BLaER1 treated with 17β-estradiol and CSF1 and Interleukin-3, amounts not matched to agents 10 nM and 100 nM (cell line): Measurements from ENCODE around the gene ELSPBP1.
A peak's percentile ranks its signal among the peaks of the same experiment; 100 is the strongest.
"Not testable (repeated sequence)": the region's sequence is repeated elsewhere in the genome, so short reads cannot be mapped to it uniquely, and the experiment has no call there.

Experiments
- H3K27ac ChIP-seq, 11 experiments: shearing (Covaris generic); formaldehyde crosslinking; 2 replicates each; pipeline ENCODE4 v1.8.1; 2022
- H3K27me3 ChIP-seq, 11 experiments: shearing (Covaris generic); formaldehyde crosslinking; 2 replicates each; pipeline ENCODE4 v1.8.1; 2022
- H3K36me3 ChIP-seq, 11 experiments: shearing (Covaris generic); formaldehyde crosslinking; 2 replicates each; pipeline ENCODE4 v1.8.1; 2022
- H3K4me1 ChIP-seq, 10 experiments: shearing (Covaris generic); formaldehyde crosslinking; 2 replicates each; pipeline ENCODE4 v1.8.1; 2022
- H3K4me2 ChIP-seq, 11 experiments: shearing (Covaris generic); formaldehyde crosslinking; 2 replicates each; pipeline ENCODE4 v1.8.1; 2022
- H3K4me3 ChIP-seq, 10 experiments: shearing (Covaris generic); formaldehyde crosslinking; 2 replicates each; pipeline ENCODE4 v1.8.1; 2022
- H3K9ac ChIP-seq, 11 experiments: shearing (Covaris generic); formaldehyde crosslinking; 2 replicates each; pipeline ENCODE4 v1.8.1; 2022
- H3K9me3 ChIP-seq, 11 experiments: shearing (Covaris generic); formaldehyde crosslinking; replicated peaks in 1 of 11; 2 replicates each; pipeline ENCODE4 v1.8.1; 2022
- H4K20me1 ChIP-seq, 11 experiments: shearing (Covaris generic); formaldehyde crosslinking; 2 replicates each; pipeline ENCODE4 v1.8.1; 2022
- Cebpa-rat ChIP-seq, 11 experiments: shearing (Covaris generic); IDR thresholded peaks; 2 replicates each; pipeline ENCODE4 v1.8.1; 2022

Gene ELSPBP1

GRCh38 chr19:47994209-47994802, at the start of gene ELSPBP1:
Gene ELSPBP1, plus strand, starts transcription at chr19:47994632. Its CDS starts 14,036 bp downstream, at chr19:48008668.
- H4K20me1 ChIP-seq = no peaks in the 10 kb centered on the region
- H3K9me3 ChIP-seq = no peaks in the 10 kb centered on the region
- H3K4me3 ChIP-seq = no peak within 1 kb of the TSS

GRCh38 chr19:47949852-47950521, 44.4 kb upstream of the ELSPBP1 start:
- not testable (repeated sequence) for H3K27me3 ChIP-seq, H4K20me1 ChIP-seq, H3K9ac ChIP-seq, H3K4me1 ChIP-seq, H3K4me3 ChIP-seq, H3K4me2 ChIP-seq, H3K9me3 ChIP-seq, H3K27ac ChIP-seq, H3K36me3 ChIP-seq

More at GRCh38 chr19:47994209-47994802, at the start of gene ELSPBP1:
- TF ChIP-seq Cebpa-rat (IDR thresholded peaks at IDR 0.05) = no peak
- no peaks in the 10 kb centered on the region for H3K36me3 ChIP-seq
- no peaks in the 10 kb centered on the region for H3K27me3 ChIP-seq
- no peak within 1 kb of the TSS for H3K4me2 ChIP-seq
- no peak within 1 kb of the TSS for H3K9ac ChIP-seq
- H3K27ac ChIP-seq = no peak within 1 kb of the TSS
- H3K4me1 ChIP-seq = peaks cover 0 to 5% (median 2%) of the 10 kb centered on the region in 10 experiments; a peak in 5 of 20 replicates

DNA sequence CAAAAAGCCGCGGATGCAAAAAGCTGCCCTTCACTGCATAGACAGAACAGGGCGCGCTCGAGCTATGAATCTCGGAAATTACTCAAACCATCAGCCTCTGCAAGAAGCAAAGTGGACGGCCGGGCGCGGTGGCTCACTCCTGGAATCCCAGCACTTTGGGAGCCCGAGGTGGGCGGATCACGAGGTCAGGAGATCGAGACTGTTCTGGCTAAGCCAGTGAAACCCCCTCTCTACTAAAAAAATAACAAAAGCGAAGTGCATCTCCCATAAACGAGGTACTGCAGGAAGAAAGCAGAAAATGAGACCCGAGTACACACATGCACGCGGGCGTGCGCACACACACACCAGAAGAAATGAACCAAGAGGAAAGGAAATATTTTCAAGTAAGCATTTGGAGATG, 42.3 kb upstream of the ELSPBP1 start:
- H3K27me3 ChIP-seq, H3K4me1 ChIP-seq, H3K4me2 ChIP-seq, H3K9me3 ChIP-seq, H3K36me3 ChIP-seq, H3K27ac ChIP-seq, H3K9ac ChIP-seq, H3K4me3 ChIP-seq, H4K20me1 ChIP-seq: not testable (repeated sequence)

DNA sequence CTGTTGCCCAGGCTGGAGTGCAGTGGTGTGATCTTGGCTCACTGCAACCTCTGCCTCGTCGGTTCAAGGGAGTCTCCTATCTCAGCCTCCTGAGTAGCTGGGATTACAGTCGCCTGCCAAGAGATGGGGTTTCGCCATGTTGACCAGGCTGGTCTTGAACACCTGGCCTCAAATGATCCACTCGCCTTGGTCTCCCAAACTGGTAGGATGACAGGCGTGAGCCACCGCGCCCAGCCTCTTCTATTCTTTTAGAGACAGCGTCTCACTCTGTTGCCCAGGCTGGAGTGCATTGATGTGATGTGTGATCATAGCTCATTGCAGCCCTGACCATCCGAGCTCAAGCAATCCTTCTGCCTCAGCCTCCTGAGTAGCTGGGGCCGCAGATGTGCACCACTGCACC, 38.5 kb upstream of the ELSPBP1 start:
- H3K9me3 ChIP-seq, H3K36me3 ChIP-seq, H3K9ac ChIP-seq, H3K4me2 ChIP-seq, H3K4me1 ChIP-seq, H4K20me1 ChIP-seq, H3K27me3 ChIP-seq, H3K27ac ChIP-seq, H3K4me3 ChIP-seq: not testable (repeated sequence)

DNA sequence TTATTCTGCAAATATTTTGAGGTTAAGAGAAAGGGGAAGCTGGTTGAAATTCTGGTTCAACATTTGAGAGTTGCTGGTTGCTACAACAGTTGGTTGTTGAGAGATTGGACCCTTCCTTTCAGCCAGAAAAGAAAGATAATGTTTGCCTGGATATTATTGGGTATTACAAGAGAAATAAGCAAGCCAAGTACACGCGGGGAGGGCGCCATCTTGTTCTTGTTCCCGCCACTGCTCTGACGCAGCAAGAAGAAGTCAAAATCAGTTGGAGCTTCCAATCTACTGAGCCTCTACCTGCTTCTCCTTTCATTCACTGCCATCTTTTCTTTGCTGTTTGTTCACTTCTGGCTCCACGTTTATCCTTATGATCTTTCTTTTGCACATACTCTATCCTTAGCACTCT, 20.9 kb upstream of the ELSPBP1 start:
- Histone ChIP-seq H3K36me3 (no peaks in the 10 kb centered on the region), H3K9me3 (no peaks in the 10 kb centered on the region), H4K20me1 (no peaks in the 10 kb centered on the region), H3K4me2 (no peak overlapping the region), H3K27ac (no peak overlapping the region), H3K9ac (no peak overlapping the region), H3K27me3 (no peaks in the 10 kb centered on the region), H3K4me3 (no peak overlapping the region), H3K4me1 (no peaks in the 10 kb centered on the region)
- no peak for TF ChIP-seq Cebpa-rat (IDR thresholded peaks at IDR 0.05)

DNA sequence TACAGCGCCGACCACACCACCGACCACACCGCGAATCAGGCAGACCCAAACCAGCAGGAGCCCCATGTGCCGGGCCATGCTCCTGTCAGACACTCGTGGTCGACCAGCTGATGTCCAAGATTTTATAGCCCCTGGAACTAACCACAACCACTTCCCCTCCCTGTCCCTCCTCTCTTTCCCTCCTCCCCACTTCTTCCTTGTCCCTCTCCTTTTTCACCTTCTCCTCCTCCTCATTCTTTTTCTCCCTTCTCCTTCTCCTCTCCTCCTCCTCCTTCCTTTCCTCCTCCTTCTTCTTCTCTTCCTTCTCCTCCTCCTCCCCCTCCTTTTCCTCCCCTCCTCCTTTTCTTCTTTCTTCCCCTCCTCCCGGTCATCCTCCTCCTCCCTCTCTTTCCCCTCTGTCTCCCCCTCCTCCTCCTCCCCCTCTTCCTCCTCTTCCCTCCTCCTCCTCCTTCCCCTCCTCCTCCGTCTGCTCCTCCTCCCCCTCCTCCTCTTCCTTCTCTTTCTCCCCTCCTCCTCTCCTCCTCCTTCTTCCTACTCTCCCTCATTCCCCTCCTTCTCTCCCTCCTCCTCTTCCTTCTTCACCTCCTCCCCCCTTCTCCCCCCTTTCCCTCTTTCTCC, 3.1 kb upstream of the ELSPBP1 start:
- Histone ChIP-seq H3K4me3 (no peak overlapping the region), H3K4me2 (peak overlapping the region in 4 of 11 experiments; percentile 10 to 37 (median 32); a peak in 3 of 22 replicates), H3K4me1 (peaks cover 0 to 5% (median 2%) of the 10 kb centered on the region in 10 experiments; a peak in 5 of 20 replicates), H4K20me1 (no peaks in the 10 kb centered on the region), H3K27me3 (no peaks in the 10 kb centered on the region), H3K9ac (no peak overlapping the region), H3K9me3 (no peaks in the 10 kb centered on the region), H3K36me3 (no peaks in the 10 kb centered on the region), H3K27ac (no peak overlapping the region)
- TF ChIP-seq Cebpa-rat (IDR thresholded peaks at IDR 0.05) = no peak

DNA sequence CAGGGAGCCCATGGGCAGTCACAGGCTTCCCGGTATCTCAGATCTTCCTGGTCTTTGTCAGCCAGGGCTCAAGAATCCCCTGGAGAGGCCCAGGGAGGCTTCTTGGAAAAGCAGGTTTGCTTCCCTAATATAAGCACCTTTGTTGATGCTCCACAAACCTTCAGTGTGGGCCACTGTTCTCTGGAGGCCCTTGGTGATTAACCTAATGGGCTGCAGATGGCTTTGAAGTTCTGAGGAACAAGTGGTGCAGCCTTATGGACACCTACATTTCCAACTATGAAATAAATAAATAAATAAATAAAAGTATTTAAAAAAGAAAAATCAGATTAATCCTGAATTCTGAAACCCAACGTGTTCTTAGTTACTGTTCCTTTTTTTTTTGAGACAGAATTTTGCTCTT, 2.4 kb upstream of the ELSPBP1 start, which contains the start of gene BSPH1:
Gene BSPH1 (minus strand): TSS at position 101 of the 400 bp plus-strand sequence. CDS start 89 bp downstream, at position 12.
- TF ChIP-seq Cebpa-rat (IDR thresholded peaks at IDR 0.05) = no peak
- Histone ChIP-seq H4K20me1 (no peaks in the 10 kb centered on the region), H3K4me2 (peak within 1 kb of the TSS in 4 of 11 experiments; percentile 10 to 37 (median 32); a peak in 3 of 22 replicates), H3K36me3 (no peaks in the 10 kb centered on the region), H3K27me3 (no peaks in the 10 kb centered on the region), H3K4me1 (peaks cover 0 to 5% (median 2%) of the 10 kb centered on the region in 10 experiments; a peak in 5 of 20 replicates), H3K4me3 (no peak within 1 kb of the TSS), H3K9me3 (no peaks in the 10 kb centered on the region), H3K9ac (no peak within 1 kb of the TSS), H3K27ac (no peak within 1 kb of the TSS)

DNA sequence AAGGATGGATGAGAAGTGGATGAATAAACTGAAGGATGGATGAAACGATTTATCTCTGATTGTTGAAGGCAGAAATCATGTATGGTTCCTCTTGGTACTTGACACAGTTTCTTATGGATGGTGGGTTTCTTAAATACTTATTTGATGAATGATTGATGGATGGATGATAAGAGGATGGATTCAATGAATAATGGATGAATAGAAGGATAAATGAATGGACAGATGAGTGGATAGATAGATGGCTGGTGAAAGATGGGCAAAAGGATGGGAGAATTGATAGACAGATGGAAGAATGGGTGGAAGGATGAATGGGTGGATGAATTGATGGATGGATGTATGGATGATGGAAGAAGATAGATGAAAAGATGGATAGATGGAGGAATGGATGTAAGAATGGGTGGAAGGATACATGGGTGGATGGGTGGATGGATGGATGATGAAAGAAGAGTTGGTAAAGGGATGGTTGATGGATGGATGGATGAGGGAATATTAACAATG, 1.8 kb downstream of the ELSPBP1 start:
- Histone ChIP-seq H3K36me3 (no peaks in the 10 kb centered on the region), H3K4me3 (no peak overlapping the region), H3K4me1 (peaks cover 0 to under 1% (median 0%) of the 10 kb centered on the region in 10 experiments; a peak in 1 of 20 replicates), H3K9ac (no peak overlapping the region), H3K9me3 (peaks cover 3 to 10% (median 8%) of the 10 kb centered on the region in 11 experiments; a peak in 12 of 22 replicates), H4K20me1 (no peaks in the 10 kb centered on the region), H3K27me3 (no peaks in the 10 kb centered on the region), H3K4me2 (no peak overlapping the region), H3K27ac (no peak overlapping the region)
- no peak for TF ChIP-seq Cebpa-rat (IDR thresholded peaks at IDR 0.05)

- Histone ChIP-seq H3K27ac (no peak overlapping the region), H3K4me1 (no peaks in the 10 kb centered on the region), H3K36me3 (no peaks in the 10 kb centered on the region), H3K9me3 (peaks cover 3 to 16% (median 8%) of the 10 kb centered on the region in 11 experiments; a peak in 12 of 22 replicates), H3K4me2 (no peak overlapping the region), H4K20me1 (no peaks in the 10 kb centered on the region), H3K27me3 (no peaks in the 10 kb centered on the region), H3K9ac (no peak overlapping the region), H3K4me3 (no peak overlapping the region)
- no peak for TF ChIP-seq Cebpa-rat (IDR thresholded peaks at IDR 0.05)
Observed at GRCh38 chr19:47998800-47999199, 4.4 kb downstream of the ELSPBP1 start.
